Measurements from ENCODE around the gene LDLRAD4.

LDLRAD4 gene

DNA sequence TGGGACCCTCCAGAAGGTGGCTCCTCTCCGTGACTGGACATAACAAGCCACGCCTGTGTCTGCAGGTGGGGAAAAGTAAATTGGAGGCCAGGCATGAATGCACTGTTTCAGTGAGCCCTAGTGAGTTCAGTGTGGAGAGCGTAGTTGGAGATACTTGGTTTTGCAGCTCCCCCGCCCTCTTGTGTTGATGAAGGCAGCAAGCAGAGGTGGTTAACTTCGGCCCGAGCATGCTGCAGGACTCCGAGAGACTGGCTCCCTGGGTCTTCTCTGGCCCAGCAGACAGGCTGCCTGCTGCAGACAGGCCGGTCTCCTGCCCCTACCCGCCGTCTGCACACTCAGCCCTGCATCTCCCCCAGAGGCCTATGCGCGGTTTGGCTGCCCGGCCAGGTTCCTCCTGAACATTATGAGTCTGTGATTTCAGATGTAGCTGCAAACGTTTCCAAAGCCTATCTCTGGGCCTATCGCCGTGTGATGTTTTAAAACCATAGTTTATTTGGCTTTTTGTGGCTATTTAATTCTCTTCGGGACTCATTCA lies 102.4 kb downstream of the LDLRAD4 start:
- in situ Hi-C loops (cut with HindIII; ENCODE audit: low sequenced_read_pairs): no loop called here

DNA sequence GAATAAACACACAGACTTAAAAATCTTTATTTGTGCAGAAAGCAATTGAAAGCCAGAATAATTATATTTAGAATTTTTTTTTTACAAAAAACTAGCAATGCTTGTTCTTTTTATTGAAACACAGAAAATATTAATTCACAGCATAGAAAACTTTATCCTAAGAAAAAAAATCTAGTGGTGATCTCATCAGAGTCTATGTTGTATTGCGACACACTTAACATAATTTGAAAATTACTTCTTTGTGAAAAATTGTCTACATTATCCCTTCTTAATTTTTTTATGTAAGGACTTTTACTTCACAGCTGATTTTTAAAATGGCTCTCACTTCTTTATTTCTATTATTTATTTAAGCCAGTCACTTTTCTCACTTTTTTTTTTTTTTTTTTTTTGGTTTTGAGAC lies 103.4 kb downstream of the LDLRAD4 start:
- in situ Hi-C loops (cut with HindIII; ENCODE audit: low sequenced_read_pairs): no loop called here
- H3K4me3 ChIP-seq (ENCODE audit: low read depth, low read length): no peak overlapping the region
- TF ChIP-seq, protein P1, sequence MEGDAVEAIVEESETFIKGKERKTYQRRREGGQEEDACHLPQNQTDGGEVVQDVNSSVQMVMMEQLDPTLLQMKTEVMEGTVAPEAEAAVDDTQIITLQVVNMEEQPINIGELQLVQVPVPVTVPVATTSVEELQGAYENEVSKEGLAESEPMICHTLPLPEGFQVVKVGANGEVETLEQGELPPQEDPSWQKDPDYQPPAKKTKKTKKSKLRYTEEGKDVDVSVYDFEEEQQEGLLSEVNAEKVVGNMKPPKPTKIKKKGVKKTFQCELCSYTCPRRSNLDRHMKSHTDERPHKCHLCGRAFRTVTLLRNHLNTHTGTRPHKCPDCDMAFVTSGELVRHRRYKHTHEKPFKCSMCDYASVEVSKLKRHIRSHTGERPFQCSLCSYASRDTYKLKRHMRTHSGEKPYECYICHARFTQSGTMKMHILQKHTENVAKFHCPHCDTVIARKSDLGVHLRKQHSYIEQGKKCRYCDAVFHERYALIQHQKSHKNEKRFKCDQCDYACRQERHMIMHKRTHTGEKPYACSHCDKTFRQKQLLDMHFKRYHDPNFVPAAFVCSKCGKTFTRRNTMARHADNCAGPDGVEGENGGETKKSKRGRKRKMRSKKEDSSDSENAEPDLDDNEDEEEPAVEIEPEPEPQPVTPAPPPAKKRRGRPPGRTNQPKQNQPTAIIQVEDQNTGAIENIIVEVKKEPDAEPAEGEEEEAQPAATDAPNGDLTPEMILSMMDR (IDR thresholded peaks at IDR 0.05; ENCODE audit: low read depth, low read length, missing control alignments): no peak
- DNase-seq (ENCODE audit: low read depth): no peak

More for the DNA sequence above, 102.4 kb downstream of the LDLRAD4 start:
- H3K4me3 ChIP-seq (ENCODE audit: low read depth, low read length): no peak overlapping the region
- DNase-seq (ENCODE audit: low read depth): no peak
- TF ChIP-seq, protein P1 (IDR thresholded peaks at IDR 0.05; ENCODE audit: low read depth, low read length, missing control alignments): no peak

DNA sequence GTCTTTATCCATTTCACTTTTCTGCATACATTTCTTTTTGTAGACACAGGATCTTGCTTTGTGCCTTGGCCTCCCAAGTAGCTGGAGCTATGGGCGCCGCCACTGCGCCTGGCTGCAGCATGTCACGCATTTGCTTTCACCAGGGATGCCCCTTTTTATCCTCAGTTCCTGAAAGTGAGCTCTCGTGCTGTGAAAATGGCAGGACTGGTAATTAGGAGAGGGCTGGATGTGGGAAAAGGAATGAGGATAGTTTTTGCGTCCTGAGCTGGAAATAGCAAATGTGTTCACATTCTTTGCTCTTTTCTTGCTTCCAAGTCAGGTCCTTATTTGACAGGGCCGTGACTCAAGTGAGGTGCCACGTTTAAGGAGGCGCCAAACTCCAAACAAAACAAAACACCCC lies 104.6 kb downstream of the LDLRAD4 start:
- TF ChIP-seq, protein P1 (IDR thresholded peaks at IDR 0.05; ENCODE audit: low read depth, low read length, missing control alignments): no peak

DNA sequence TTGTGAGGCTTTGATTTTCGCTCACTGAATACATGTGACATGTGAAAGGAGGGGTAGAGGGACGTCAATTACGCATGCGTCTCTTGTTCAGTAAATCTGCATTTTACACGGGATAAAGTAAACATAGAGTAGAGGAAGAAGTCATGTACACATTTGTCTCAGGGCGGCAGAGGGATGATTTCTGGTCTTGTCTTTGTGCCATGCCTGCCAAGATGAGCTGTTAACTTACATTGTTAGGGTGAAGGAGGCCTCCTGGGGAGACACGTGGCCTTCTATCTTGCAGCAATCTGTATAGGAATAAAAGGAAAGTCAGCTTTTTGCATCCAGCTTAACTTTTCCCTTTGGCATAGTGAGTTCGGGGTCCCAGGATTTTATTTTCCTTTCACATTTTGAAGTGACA lies 106.3 kb downstream of the LDLRAD4 start:
- no peak for DNase-seq (ENCODE audit: low read depth)
- TF ChIP-seq, protein P1 (IDR thresholded peaks at IDR 0.05; ENCODE audit: low read depth, low read length, missing control alignments): no peak
- no peak overlapping the region for H3K4me3 ChIP-seq (ENCODE audit: low read depth, low read length)
- in situ Hi-C loops (cut with HindIII; ENCODE audit: low sequenced_read_pairs): no loop called here

More for the DNA sequence above, 104.6 kb downstream of the LDLRAD4 start:
- no peak for DNase-seq (ENCODE audit: low read depth)
- no peak overlapping the region for H3K4me3 ChIP-seq (ENCODE audit: low read depth, low read length)
- in situ Hi-C loops (cut with HindIII; ENCODE audit: low sequenced_read_pairs): no loop called here

DNA sequence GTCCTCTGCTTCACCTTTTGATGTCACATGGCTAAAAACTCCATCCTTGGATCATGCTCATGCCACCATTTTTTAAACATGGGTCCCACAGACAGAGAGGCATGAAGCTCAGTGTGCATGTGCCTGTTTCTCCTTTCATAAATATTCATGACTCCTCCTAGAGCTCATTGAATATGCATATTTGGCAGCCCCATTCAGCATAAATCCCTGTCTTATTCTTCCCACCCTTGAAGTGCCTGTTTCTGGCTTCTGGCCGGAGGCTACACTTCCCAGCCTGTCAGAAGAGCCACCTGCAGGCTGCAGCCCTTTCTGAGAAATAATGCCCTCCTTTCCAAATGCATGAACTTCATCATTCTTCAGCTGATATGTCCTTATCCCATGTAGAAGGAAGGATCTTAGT lies 109.7 kb downstream of the LDLRAD4 start:
- no peak for DNase-seq (ENCODE audit: low read depth)
- in situ Hi-C loops (cut with HindIII; ENCODE audit: low sequenced_read_pairs): no loop called here
- TF ChIP-seq, protein P1 (IDR thresholded peaks at IDR 0.05; ENCODE audit: low read depth, low read length, missing control alignments): no peak

DNA sequence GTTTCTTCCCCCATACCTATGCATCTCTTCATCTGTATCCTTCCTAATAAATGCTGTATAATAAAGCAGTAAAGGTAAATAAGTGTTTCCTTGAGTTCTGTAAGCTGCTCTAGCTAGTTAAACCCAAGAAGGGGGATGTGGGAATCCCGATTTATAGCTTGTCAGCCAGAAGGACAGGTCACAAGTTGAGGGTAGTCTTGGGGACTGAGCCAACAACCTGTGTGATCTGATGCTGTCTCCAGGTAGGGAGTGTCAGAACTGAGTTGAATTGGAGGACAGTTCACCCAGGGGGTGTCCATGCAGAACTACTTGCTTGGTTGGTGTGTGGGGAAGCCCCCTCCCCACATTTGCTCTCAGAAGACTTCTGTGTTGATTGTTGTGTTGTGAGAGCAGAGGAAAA lies 112.4 kb downstream of the LDLRAD4 start:
- in situ Hi-C loops (cut with HindIII; ENCODE audit: low sequenced_read_pairs): no loop called here
- TF ChIP-seq, protein P1 (IDR thresholded peaks at IDR 0.05; ENCODE audit: low read depth, low read length, missing control alignments): no peak
- no peak for DNase-seq (ENCODE audit: low read depth)
- H3K4me3 ChIP-seq (ENCODE audit: low read depth, low read length): no peak overlapping the region

More for the DNA sequence above, 109.7 kb downstream of the LDLRAD4 start:
- H3K4me3 ChIP-seq (ENCODE audit: low read depth, low read length): no peak overlapping the region

All from astrocyte of the cerebellum (primary cell).